Activated B cell treated with CpG ODN at 0.5 μM for 24 hours (primary cell): ENCODE data around the gene CBX6. TPM values are rescaled to one million over a fixed set of nuclear protein-coding genes. Genes with fewer than 3 reads are reported as not detected.
A peak's percentile ranks its signal among the peaks of the same experiment; 100 is the strongest.

ENCODE experiments used
- ATAC-seq: fragments of 200-7000 bp; cut with Tn5 transposase; one replicate; pipeline ENCODE4 v1.10.0; 2021; ENCODE audit warnings: low read depth, mild to moderate bottlenecking, moderate library complexity
- CTCF ChIA-PET: fragments of 350-600 bp; sonication (Branson Sonifier 250); formaldehyde crosslinking; loops from one replicate; lab custom pipeline; 2021; ENCODE audit warnings: antibody characterized with exemption; lab: Charles Lee
- POLR2A ChIA-PET: fragments of 350-600 bp; sonication (Branson Sonifier 250); formaldehyde crosslinking; loops from one replicate; lab custom pipeline; 2021; ENCODE audit warnings: antibody characterized with exemption; lab: Charles Lee
- DNase-seq: peaks from one replicate; pipeline ENCODE4 v3.0.0; 2022
- H3K27ac Mint-ChIP-seq: one replicate; pipeline ENCODE4 v1.8.0; 2020; ENCODE audit warnings: mixed read lengths
- H3K27me3 Mint-ChIP-seq: one replicate; pipeline ENCODE4 v1.8.0; 2021; ENCODE audit warnings: mixed read lengths
- H3K36me3 Mint-ChIP-seq: one replicate; pipeline ENCODE4 v1.8.0; 2021; ENCODE audit warnings: low read depth, mixed read lengths
- H3K4me1 Mint-ChIP-seq: one replicate; pipeline ENCODE4 v1.8.0; 2021; ENCODE audit warnings: mixed read lengths
- H3K4me3 Mint-ChIP-seq: one replicate; pipeline ENCODE4 v1.8.0; 2020; ENCODE audit warnings: mild to moderate bottlenecking, mixed read lengths
- H3K9me3 Mint-ChIP-seq: one replicate; pipeline ENCODE4 v1.8.0; 2020; ENCODE audit warnings: mixed read lengths
- CTCF ChIP-seq: fragments of 200-600 bp; IDR thresholded peaks from one replicate; pipeline ENCODE4 v1.8.0; 2022; ENCODE audit warnings: antibody characterized with exemption, mild to moderate bottlenecking
- intact Hi-C: fragments of 100-400 bp; cut with micrococcal nuclease; formaldehyde crosslinking; loops from one replicate; pipeline ENCODE4 v1.15.1; 2024
- total RNA-seq: library from RNA; stranded (reverse); gene quantifications from 2 replicates; pipeline ENCODE4 v1.2.3, GENCODE V29; 2022

CBX6 gene
- total RNA-seq, 1 donor from 2014 or later = 71.8 TPM

GRCh38 chr22:38873469-38874411, 1.7 kb upstream of the CBX6 start:
- H3K27me3 Mint-ChIP-seq = peaks cover 4% of the 10 kb centered on the region
- ATAC-seq (peak; percentile 14), DNase-seq (no peak)
- H3K4me1 Mint-ChIP-seq = peaks cover 45% of the 10 kb centered on the region
- POLR2A ChIA-PET = interaction anchor here (0.9 to 1.3 kb wide), 5 partner anchors 68 to 445 kb away, joined by 3 to 5 read pairs (median 4); partner anchors contain the start of gene RPL3
- H3K36me3 Mint-ChIP-seq = peaks cover 9% of the 10 kb centered on the region
- intact Hi-C loops = loop anchor here (2.0 to 10.0 kb wide), 5 partner anchors 279 to 1269 kb away; partner anchors contain the start of genes CBX7, GGA1, PICK1 and RPS19BP1
- peak overlapping the region; percentile 92 for H3K4me3 Mint-ChIP-seq
- CTCF ChIA-PET = interaction anchor here (0.6 to 7.4 kb wide), 3 partner anchors 130 to 437 kb away, joined by 3 to 132 read pairs (median 3); no protein-coding TSS in a partner anchor
- no peaks in the 10 kb centered on the region for H3K9me3 Mint-ChIP-seq
- no peak for TF ChIP-seq CTCF
- peak overlapping the region; percentile 80 for H3K27ac Mint-ChIP-seq

GRCh38 chr22:38872831-38873248, 824 bp upstream of the CBX6 start:
- peaks cover 12% of the 10 kb centered on the region for H3K36me3 Mint-ChIP-seq
- intact Hi-C loops = loop anchor here (1.0 to 10.0 kb wide), 8 partner anchors 68 to 1268 kb away; partner anchors contain the start of genes CBX7, GGA1, PICK1 and RPL3
- TF ChIP-seq CTCF = no peak
- no peaks in the 10 kb centered on the region for H3K9me3 Mint-ChIP-seq
- peaks cover 53% of the 10 kb centered on the region for H3K4me1 Mint-ChIP-seq
- H3K27ac Mint-ChIP-seq = peak overlapping the region; percentile 80
- DNase-seq (peak; percentile 43), ATAC-seq (no peak)
- POLR2A ChIA-PET = no interaction called here
- peaks cover 2% of the 10 kb centered on the region for H3K27me3 Mint-ChIP-seq
- CTCF ChIA-PET = interaction anchor here (1.1 to 7.4 kb wide), 2 partner anchors 131 to 438 kb away, joined by 3 to 132 read pairs; no protein-coding TSS in a partner anchor
- H3K4me3 Mint-ChIP-seq = peak overlapping the region; percentile 92

- Mint-ChIP-seq H3K4me3 (peak overlapping the region; percentile 91), H3K4me1 (peaks cover 53% of the 10 kb centered on the region), H3K27ac (peak overlapping the region; percentile 83), H3K36me3 (peaks cover 19% of the 10 kb centered on the region), H3K9me3 (no peaks in the 10 kb centered on the region), H3K27me3 (no peaks in the 10 kb centered on the region)
- ChIA-PET CTCF (interaction anchor here (0.7 to 7.4 kb wide), 5 partner anchors 30 to 446 kb away, joined by 3 to 132 read pairs (median 9); partner anchors contain the start of gene APOBEC3B), POLR2A (interaction anchor here (0.5 to 3.5 kb wide), 12 partner anchors 27 to 661 kb away, joined by 3 to 27 read pairs (median 3); partner anchors contain the start of genes CBX7, NPTXR, RPL3 and RPS19BP1)
- intact Hi-C loops = loop anchor here (1.0 to 10.0 kb wide), 9 partner anchors 70 to 1267 kb away; partner anchors contain the start of genes CBX7, GGA1, PICK1 and RPL3
- DNase-seq (peak; percentile 34), ATAC-seq (peak; percentile 4)
- no peak for TF ChIP-seq CTCF
Measured at GRCh38 chr22:38871360-38872171, 450 bp downstream of the CBX6 start.

- Mint-ChIP-seq H3K4me3 (peak overlapping the region; percentile 91), H3K36me3 (peaks cover 19% of the 10 kb centered on the region), H3K27me3 (no peaks in the 10 kb centered on the region), H3K27ac (peak overlapping the region; percentile 83), H3K9me3 (no peaks in the 10 kb centered on the region), H3K4me1 (peaks cover 53% of the 10 kb centered on the region)
- ChIA-PET POLR2A (interaction anchor here (0.7 to 3.5 kb wide), 12 partner anchors 27 to 818 kb away, joined by 3 to 27 read pairs (median 4); partner anchors contain the start of genes APOBEC3B, NPTXR, RPL3 and RPS19BP1), CTCF (interaction anchor here (0.7 to 7.4 kb wide), 25 partner anchors 9 to 447 kb away, joined by 3 to 132 read pairs (median 5); partner anchors contain the start of gene APOBEC3B)
- ATAC-seq = no peak
- DNase-seq = no peak
- intact Hi-C loops = loop anchor here (1.0 to 10.0 kb wide), 7 partner anchors 132 to 1266 kb away; partner anchors contain the start of genes GGA1, PICK1 and RPS19BP1
- TF ChIP-seq CTCF = no peak
Measured at GRCh38 chr22:38870791-38871359, 1.1 kb downstream of the CBX6 start.
